Dendritic cell treated with granulocyte-macrophage colony-stimulating factor and Interleukin-4, amounts not matched to agents 40 ng/mL and 50 ng/mL, for 4 days (primary cell): ENCODE measurements around the gene DLG5.

Experiments
- H3K27ac Mint-ChIP-seq: one replicate; pipeline ENCODE4 v1.8.0; 2022; ENCODE audit warnings: mild to moderate bottlenecking, mixed read lengths
- H3K27me3 Mint-ChIP-seq: one replicate; pipeline ENCODE4 v1.8.0; 2022; ENCODE audit warnings: mild to moderate bottlenecking, mixed read lengths
- H3K36me3 Mint-ChIP-seq: one replicate; pipeline ENCODE4 v1.8.0; 2022; ENCODE audit warnings: low read depth, mixed read lengths
- H3K4me1 Mint-ChIP-seq: one replicate; pipeline ENCODE4 v1.8.0; 2022; ENCODE audit warnings: low read depth, mixed read lengths
- H3K4me3 Mint-ChIP-seq: one replicate; pipeline ENCODE4 v1.8.0; 2022; ENCODE audit warnings: mild to moderate bottlenecking, moderate library complexity, mixed read lengths
- H3K9me3 Mint-ChIP-seq: one replicate; pipeline ENCODE4 v1.8.0; 2022; ENCODE audit warnings: mixed read lengths
- intact Hi-C: fragments of 100-400 bp; cut with micrococcal nuclease; formaldehyde crosslinking; loops from one replicate; pipeline ENCODE4 v1.15.0; 2022

Gene DLG5

GRCh38 chr10:77819210-77820112, 107.1 kb downstream of the DLG5 start:
- intact Hi-C loops, result no loop called here
- H3K4me3 Mint-ChIP-seq, result no peak overlapping the region
- no peaks in the 10 kb centered on the region for H3K27me3 Mint-ChIP-seq
- H3K9me3 Mint-ChIP-seq, result no peaks in the 10 kb centered on the region
- no peak overlapping the region for H3K27ac Mint-ChIP-seq
- H3K4me1 Mint-ChIP-seq, result no peaks in the 10 kb centered on the region
- H3K36me3 Mint-ChIP-seq, result no peaks in the 10 kb centered on the region

GRCh38 chr10:77818378-77818777, 108.2 kb downstream of the DLG5 start:
- Mint-ChIP-seq H3K4me1 (no peaks in the 10 kb centered on the region), H3K27ac (no peak overlapping the region), H3K27me3 (no peaks in the 10 kb centered on the region), H3K36me3 (no peaks in the 10 kb centered on the region), H3K4me3 (no peak overlapping the region), H3K9me3 (no peaks in the 10 kb centered on the region)
- intact Hi-C loops, result no loop called here

GRCh38 chr10:77817541-77817940, 109.0 kb downstream of the DLG5 start:
- intact Hi-C loops, result no loop called here
- no peaks in the 10 kb centered on the region for H3K27me3 Mint-ChIP-seq
- H3K9me3 Mint-ChIP-seq, result no peaks in the 10 kb centered on the region
- H3K4me1 Mint-ChIP-seq, result no peaks in the 10 kb centered on the region
- no peak overlapping the region for H3K4me3 Mint-ChIP-seq
- no peaks in the 10 kb centered on the region for H3K36me3 Mint-ChIP-seq
- H3K27ac Mint-ChIP-seq, result no peak overlapping the region

GRCh38 chr10:77816311-77816710, 110.2 kb downstream of the DLG5 start:
- Mint-ChIP-seq H3K4me3 (no peak overlapping the region), H3K36me3 (no peaks in the 10 kb centered on the region), H3K4me1 (no peaks in the 10 kb centered on the region), H3K27me3 (no peaks in the 10 kb centered on the region), H3K9me3 (no peaks in the 10 kb centered on the region), H3K27ac (no peak overlapping the region)
- intact Hi-C loops, result no loop called here

- intact Hi-C loops, result no loop called here
These were observed 113.8 kb downstream of the DLG5 start for GRCh38 chr10:77812741-77813140.

GRCh38 chr10:77811831-77812430, 114.6 kb downstream of the DLG5 start:
- H3K9me3 Mint-ChIP-seq, result no peaks in the 10 kb centered on the region
- intact Hi-C loops, result no loop called here
- no peaks in the 10 kb centered on the region for H3K4me1 Mint-ChIP-seq
- H3K27ac Mint-ChIP-seq, result no peak overlapping the region
- H3K36me3 Mint-ChIP-seq, result no peaks in the 10 kb centered on the region
- H3K4me3 Mint-ChIP-seq, result no peak overlapping the region
- no peaks in the 10 kb centered on the region for H3K27me3 Mint-ChIP-seq

More at GRCh38 chr10:77812741-77813140, 113.8 kb downstream of the DLG5 start:
- H3K4me3 Mint-ChIP-seq, result no peak overlapping the region
- no peaks in the 10 kb centered on the region for H3K27me3 Mint-ChIP-seq
- H3K36me3 Mint-ChIP-seq, result no peaks in the 10 kb centered on the region
- no peaks in the 10 kb centered on the region for H3K4me1 Mint-ChIP-seq
- no peak overlapping the region for H3K27ac Mint-ChIP-seq
- no peaks in the 10 kb centered on the region for H3K9me3 Mint-ChIP-seq

- no peaks in the 10 kb centered on the region for H3K9me3 Mint-ChIP-seq
- no peaks in the 10 kb centered on the region for H3K4me1 Mint-ChIP-seq
- intact Hi-C loops, result no loop called here
- no peaks in the 10 kb centered on the region for H3K27me3 Mint-ChIP-seq
- H3K4me3 Mint-ChIP-seq, result no peak overlapping the region
- no peaks in the 10 kb centered on the region for H3K36me3 Mint-ChIP-seq
- no peak overlapping the region for H3K27ac Mint-ChIP-seq
These were observed 115.9 kb downstream of the DLG5 start for GRCh38 chr10:77810446-77811335.

GRCh38 chr10:77809336-77809735, 117.2 kb downstream of the DLG5 start:
- Mint-ChIP-seq H3K27ac (no peak overlapping the region), H3K9me3 (no peaks in the 10 kb centered on the region), H3K4me3 (no peak overlapping the region), H3K36me3 (no peaks in the 10 kb centered on the region), H3K27me3 (no peaks in the 10 kb centered on the region), H3K4me1 (no peaks in the 10 kb centered on the region)
- intact Hi-C loops, result no loop called here

- H3K27me3 Mint-ChIP-seq, result no peaks in the 10 kb centered on the region
- H3K27ac Mint-ChIP-seq, result no peak overlapping the region
- H3K9me3 Mint-ChIP-seq, result no peaks in the 10 kb centered on the region
- intact Hi-C loops, result no loop called here
- H3K4me1 Mint-ChIP-seq, result no peaks in the 10 kb centered on the region
- H3K4me3 Mint-ChIP-seq, result no peak overlapping the region
- H3K36me3 Mint-ChIP-seq, result no peaks in the 10 kb centered on the region
These were observed 118.8 kb downstream of the DLG5 start for GRCh38 chr10:77807706-77808105.

GRCh38 chr10:77806511-77807157, 119.9 kb downstream of the DLG5 start:
- no peak overlapping the region for H3K27ac Mint-ChIP-seq
- intact Hi-C loops, result no loop called here
- H3K36me3 Mint-ChIP-seq, result no peaks in the 10 kb centered on the region
- no peaks in the 10 kb centered on the region for H3K4me1 Mint-ChIP-seq
- no peaks in the 10 kb centered on the region for H3K27me3 Mint-ChIP-seq
- H3K4me3 Mint-ChIP-seq, result no peak overlapping the region
- H3K9me3 Mint-ChIP-seq, result no peaks in the 10 kb centered on the region

GRCh38 chr10:77805676-77806075, 120.9 kb downstream of the DLG5 start:
- Mint-ChIP-seq H3K4me3 (no peak overlapping the region), H3K4me1 (no peaks in the 10 kb centered on the region), H3K27me3 (no peaks in the 10 kb centered on the region), H3K36me3 (no peaks in the 10 kb centered on the region), H3K27ac (no peak overlapping the region), H3K9me3 (no peaks in the 10 kb centered on the region)
- intact Hi-C loops, result no loop called here

GRCh38 chr10:77804371-77804770, 122.2 kb downstream of the DLG5 start:
- Mint-ChIP-seq H3K27me3 (no peaks in the 10 kb centered on the region), H3K4me1 (no peaks in the 10 kb centered on the region), H3K9me3 (no peaks in the 10 kb centered on the region), H3K27ac (no peak overlapping the region), H3K36me3 (no peaks in the 10 kb centered on the region), H3K4me3 (no peak overlapping the region)
- intact Hi-C loops, result no loop called here

- intact Hi-C loops, result no loop called here
- no peak overlapping the region for H3K4me3 Mint-ChIP-seq
These were observed 124.9 kb downstream of the DLG5 start for GRCh38 chr10:77801474-77802161.

More at GRCh38 chr10:77801474-77802161, 124.9 kb downstream of the DLG5 start:
- H3K27ac Mint-ChIP-seq, result no peak overlapping the region
- H3K36me3 Mint-ChIP-seq, result no peaks in the 10 kb centered on the region
- no peaks in the 10 kb centered on the region for H3K27me3 Mint-ChIP-seq
- no peaks in the 10 kb centered on the region for H3K9me3 Mint-ChIP-seq
- no peaks in the 10 kb centered on the region for H3K4me1 Mint-ChIP-seq
